ENCODE measurements around the gene DNAJC21.

DNAJC21 gene

DNA sequence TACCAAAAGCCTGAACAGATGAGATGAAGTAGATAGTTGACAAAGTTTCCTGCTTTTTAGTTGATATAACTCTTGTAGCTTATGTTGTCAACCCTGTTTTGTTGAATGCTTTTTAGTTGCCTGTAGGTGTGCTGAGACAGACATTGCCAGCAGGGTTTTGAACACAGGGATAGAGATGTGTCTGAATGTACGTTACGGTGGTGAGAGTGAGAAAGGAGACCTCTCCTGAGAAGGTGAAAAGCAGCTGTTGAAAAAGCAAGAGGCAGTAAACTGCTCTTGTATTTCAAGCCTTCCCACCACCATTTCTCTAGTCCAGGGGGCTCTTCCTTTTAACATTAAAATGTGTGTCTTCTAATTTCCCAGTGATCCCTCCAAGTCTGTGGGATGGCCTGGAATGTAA is 14.7 kb downstream of the DNAJC21 start (continued):
- TF ChIP-seq POU6F1 (CRISPR knock-in tag; IDR thresholded peaks at IDR 0.05; ENCODE audit: borderline replicate concordance, low read depth), result no peak
- no peak for TF ChIP-seq PPARA (CRISPR knock-in tag; IDR thresholded peaks at IDR 0.05; ENCODE audit: borderline replicate concordance)
- TF ChIP-seq TCF4 (CRISPR knock-in tag; IDR thresholded peaks at IDR 0.05; ENCODE audit: borderline replicate concordance), result no peak
- TF ChIP-seq ZFP30 (CRISPR knock-in tag; IDR thresholded peaks at IDR 0.05), result no peak
- no peak for TF ChIP-seq ZNF8 (CRISPR knock-in tag; IDR thresholded peaks at IDR 0.05)
- TF ChIP-seq OSR1 (CRISPR knock-in tag; IDR thresholded peaks at IDR 0.05), result no peak

- TF ChIP-seq ZFP3 (CRISPR knock-in tag; IDR thresholded peaks at IDR 0.05), result no peak
- no peak for TF ChIP-seq TOX (CRISPR knock-in tag; IDR thresholded peaks at IDR 0.05; ENCODE audit: borderline replicate concordance)
- TF ChIP-seq GLIS3 (CRISPR knock-in tag; IDR thresholded peaks at IDR 0.05), result no peak
- no peak for TF ChIP-seq BACH2 (CRISPR knock-in tag; IDR thresholded peaks at IDR 0.05; ENCODE audit: borderline replicate concordance)
- TF ChIP-seq ZC3H10 (CRISPR knock-in tag; IDR thresholded peaks at IDR 0.05), result no peak
- TF ChIP-seq ZNF8 (CRISPR knock-in tag; IDR thresholded peaks at IDR 0.05), result no peak
- no peak for TF ChIP-seq SNAI2 (CRISPR knock-in tag; IDR thresholded peaks at IDR 0.05)
- no peak for TF ChIP-seq RARB (CRISPR knock-in tag; IDR thresholded peaks at IDR 0.05)
- TF ChIP-seq ZNF70 (CRISPR knock-in tag; IDR thresholded peaks at IDR 0.05), result no peak
- TF ChIP-seq OSR1 (CRISPR knock-in tag; IDR thresholded peaks at IDR 0.05), result no peak
- TF ChIP-seq ZNF565 (CRISPR knock-in tag; conservative IDR thresholded peaks at IDR 0.05; ENCODE audit: low read depth), result no peak
- TF ChIP-seq PATZ1 (CRISPR knock-in tag; IDR thresholded peaks at IDR 0.05; ENCODE audit: borderline replicate concordance), result no peak
- TF ChIP-seq, protein P1, sequence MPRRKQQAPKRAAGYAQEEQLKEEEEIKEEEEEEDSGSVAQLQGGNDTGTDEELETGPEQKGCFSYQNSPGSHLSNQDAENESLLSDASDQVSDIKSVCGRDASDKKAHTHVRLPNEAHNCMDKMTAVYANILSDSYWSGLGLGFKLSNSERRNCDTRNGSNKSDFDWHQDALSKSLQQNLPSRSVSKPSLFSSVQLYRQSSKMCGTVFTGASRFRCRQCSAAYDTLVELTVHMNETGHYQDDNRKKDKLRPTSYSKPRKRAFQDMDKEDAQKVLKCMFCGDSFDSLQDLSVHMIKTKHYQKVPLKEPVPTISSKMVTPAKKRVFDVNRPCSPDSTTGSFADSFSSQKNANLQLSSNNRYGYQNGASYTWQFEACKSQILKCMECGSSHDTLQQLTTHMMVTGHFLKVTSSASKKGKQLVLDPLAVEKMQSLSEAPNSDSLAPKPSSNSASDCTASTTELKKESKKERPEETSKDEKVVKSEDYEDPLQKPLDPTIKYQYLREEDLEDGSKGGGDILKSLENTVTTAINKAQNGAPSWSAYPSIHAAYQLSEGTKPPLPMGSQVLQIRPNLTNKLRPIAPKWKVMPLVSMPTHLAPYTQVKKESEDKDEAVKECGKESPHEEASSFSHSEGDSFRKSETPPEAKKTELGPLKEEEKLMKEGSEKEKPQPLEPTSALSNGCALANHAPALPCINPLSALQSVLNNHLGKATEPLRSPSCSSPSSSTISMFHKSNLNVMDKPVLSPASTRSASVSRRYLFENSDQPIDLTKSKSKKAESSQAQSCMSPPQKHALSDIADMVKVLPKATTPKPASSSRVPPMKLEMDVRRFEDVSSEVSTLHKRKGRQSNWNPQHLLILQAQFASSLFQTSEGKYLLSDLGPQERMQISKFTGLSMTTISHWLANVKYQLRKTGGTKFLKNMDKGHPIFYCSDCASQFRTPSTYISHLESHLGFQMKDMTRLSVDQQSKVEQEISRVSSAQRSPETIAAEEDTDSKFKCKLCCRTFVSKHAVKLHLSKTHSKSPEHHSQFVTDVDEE (CRISPR knock-in tag; IDR thresholded peaks at IDR 0.05), result no peak
- no peak for TF ChIP-seq CSRNP3 (CRISPR knock-in tag; IDR thresholded peaks at IDR 0.05)
These were observed 15.2 kb downstream of the DNAJC21 start for GRCh38 chr5:34944460-34945047.

DNA sequence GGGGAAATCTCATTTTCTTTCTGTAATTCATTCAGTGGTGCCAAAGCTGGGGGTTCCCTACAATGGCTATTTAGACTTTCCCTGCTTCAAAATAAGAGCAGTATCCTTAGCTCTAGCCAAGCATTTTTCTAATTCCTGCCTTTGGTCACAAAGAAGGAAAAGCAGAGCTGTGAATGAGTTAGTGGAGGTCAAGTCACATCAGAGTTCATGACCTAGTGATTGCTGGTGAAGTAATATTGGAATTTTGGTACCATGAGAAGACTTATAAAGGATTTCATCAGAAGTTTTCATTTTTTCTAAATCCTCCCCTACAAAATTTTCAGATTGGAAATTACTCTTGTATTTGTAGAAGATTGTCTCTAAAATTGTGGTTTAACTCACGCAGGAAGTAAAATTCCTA is 28.0 kb downstream of the DNAJC21 start:
- TF ChIP-seq ZFP30 (CRISPR knock-in tag; IDR thresholded peaks at IDR 0.05) (no peak), BACH2 (CRISPR knock-in tag; IDR thresholded peaks at IDR 0.05; ENCODE audit: borderline replicate concordance) (no peak), PPARA (CRISPR knock-in tag; IDR thresholded peaks at IDR 0.05; ENCODE audit: borderline replicate concordance) (no peak), TCF4 (CRISPR knock-in tag; IDR thresholded peaks at IDR 0.05; ENCODE audit: borderline replicate concordance) (no peak), TOX (CRISPR knock-in tag; IDR thresholded peaks at IDR 0.05; ENCODE audit: borderline replicate concordance) (no peak), ISL1 (CRISPR knock-in tag; IDR thresholded peaks at IDR 0.05) (no peak), OSR1 (CRISPR knock-in tag; IDR thresholded peaks at IDR 0.05) (no peak), CREB5 (CRISPR knock-in tag; IDR thresholded peaks at IDR 0.05; ENCODE audit: low read depth) (no peak), POU6F1 (CRISPR knock-in tag; IDR thresholded peaks at IDR 0.05; ENCODE audit: borderline replicate concordance, low read depth) (no peak), ZC3H10 (CRISPR knock-in tag; IDR thresholded peaks at IDR 0.05) (no peak)

More at GRCh38 chr5:34944460-34945047, 15.2 kb downstream of the DNAJC21 start:
- ATAC-seq, result no peak

More for the DNA sequence above, 28.0 kb downstream of the DNAJC21 start:
- ATAC-seq, result no peak
